GM13977 (cell line): ENCODE results near the gene AKAP17A.
A peak's percentile ranks its signal among the peaks of the same experiment; 100 is the strongest.

Experiments used
- DNase-seq: peaks from one replicate; pipeline ENCODE4 v3.0.0; 2012; ENCODE audit warnings: low spot score
- CTCF ChIP-seq: IDR thresholded peaks from 2 replicates; pipeline ENCODE4 v1.5.1; 2012; ENCODE audit warnings: mild to moderate bottlenecking, control low read depth; ENCODE audit not compliant: insufficient read depth; ENCODE audit errors: extremely low read depth, missing control alignments
- in situ Hi-C: fragments of 300-500 bp; cut with MboI; formaldehyde crosslinking; loops from one replicate; pipeline ENCODE4 v1.12.0; 2022; ENCODE audit warnings: low sequenced_read_pairs, low pct_unique_long_range_greater_than_20kb, mixed read lengths, inconsistent platforms; ENCODE audit not compliant: unreplicated experiment

The AKAP17A gene

GRCh38 chrX:1591102-1591862 is at the start of gene AKAP17A:
TSS of gene AKAP17A (plus strand) at chrX:1591604. CDS start at chrX:1593463, 1,859 bp downstream.
- peak; percentile 32 for TF ChIP-seq CTCF
- DNase-seq: peak; percentile 99
- in situ Hi-C loops: no loop called here

- no peak for DNase-seq
- TF ChIP-seq CTCF: no peak
- in situ Hi-C loops: no loop called here
Observed at GRCh38 chrX:1542994-1543725, 48.2 kb upstream of the AKAP17A start.

DNA sequence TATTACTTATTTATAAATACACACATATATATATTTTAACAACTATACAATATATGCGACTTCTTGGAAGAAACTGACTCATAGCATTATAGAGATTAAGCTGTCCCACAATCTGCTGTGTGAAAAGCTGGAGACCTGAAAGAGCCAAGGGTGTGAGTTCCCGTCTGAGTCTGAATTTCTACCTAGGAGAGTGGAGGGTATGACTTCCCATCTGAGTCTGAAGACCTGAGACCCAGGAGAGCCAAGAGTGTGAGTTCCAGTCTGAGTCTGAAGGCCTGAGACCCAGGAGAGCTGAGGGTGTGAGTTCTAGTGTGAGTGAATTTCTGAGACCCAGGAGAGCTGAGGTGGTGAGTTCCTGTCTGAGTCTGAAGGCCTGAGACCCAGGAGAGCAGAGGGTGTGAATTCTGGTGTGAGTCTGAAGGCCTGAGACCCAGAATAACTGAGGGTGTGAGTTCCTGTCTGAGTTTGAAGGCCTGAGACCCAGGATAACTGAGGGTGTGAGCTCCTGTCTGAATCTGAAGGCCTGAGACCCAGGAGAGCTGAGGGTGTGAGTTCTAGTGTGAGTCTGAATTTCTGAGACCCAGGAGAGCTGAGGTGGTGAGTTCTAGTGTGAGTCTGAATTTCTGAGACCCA is 45.5 kb upstream of the AKAP17A start:
- in situ Hi-C loops: no loop called here
- TF ChIP-seq CTCF: no peak
- no peak for DNase-seq

DNA sequence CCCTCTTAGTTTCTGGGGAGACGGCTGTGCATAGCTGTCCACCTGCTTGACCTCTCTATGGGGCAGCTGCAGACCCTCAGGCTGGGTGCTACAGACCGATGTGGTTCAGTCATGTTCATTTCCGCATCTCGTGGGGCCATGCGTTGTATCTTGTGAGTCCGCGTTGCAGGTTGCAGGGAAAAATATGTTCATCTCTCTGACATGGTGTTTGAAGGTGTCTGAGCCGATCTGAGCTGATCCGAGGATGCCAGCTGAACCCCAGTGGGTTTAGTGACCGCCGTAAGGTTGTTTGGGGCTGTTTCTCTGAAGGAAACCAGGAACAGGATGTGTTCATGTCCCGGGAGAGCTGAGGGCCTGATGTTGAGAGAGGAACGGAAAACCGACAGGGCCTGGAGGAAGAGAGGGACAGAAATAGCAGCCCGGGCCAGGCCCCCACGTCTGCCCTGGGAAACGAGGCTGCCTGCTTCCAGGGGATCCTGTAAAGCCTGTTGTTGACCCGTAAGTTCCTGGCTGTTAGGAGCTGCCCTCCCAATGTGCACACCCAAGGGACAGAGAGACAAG is 44.6 kb upstream of the AKAP17A start:
- in situ Hi-C loops: no loop called here
- no peak for DNase-seq
- no peak for TF ChIP-seq CTCF

DNA sequence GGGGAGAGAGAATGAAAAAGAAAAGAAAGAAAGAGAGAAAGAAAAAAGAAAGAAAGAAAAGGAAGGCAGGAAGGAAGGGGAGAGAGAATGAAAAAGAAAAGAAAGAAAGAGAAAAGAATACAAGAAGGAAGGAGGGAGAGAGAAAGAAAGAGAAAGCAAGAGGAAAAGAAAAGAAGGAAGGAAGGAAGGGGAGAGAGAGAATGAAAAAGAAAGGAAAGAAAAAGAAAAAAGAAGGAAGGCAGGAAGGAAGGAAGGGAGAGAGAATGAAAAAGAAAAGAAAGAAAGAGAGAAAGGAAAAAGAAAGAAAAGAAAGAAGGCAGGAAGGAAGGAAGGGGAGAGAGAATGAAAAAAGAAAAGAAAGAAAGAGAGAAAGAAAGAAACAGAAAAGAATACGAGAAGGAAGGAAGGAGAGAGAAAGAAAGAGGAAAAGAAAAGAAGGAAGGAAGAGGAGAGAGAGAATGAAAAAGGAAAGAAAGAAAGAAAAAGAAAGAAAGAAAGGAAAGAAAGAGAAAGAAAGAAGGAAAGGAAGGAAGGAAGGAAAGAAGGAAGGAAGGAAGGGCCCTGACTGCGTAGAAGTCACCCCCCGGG is 39.4 kb upstream of the AKAP17A start:
- TF ChIP-seq CTCF: no peak
- in situ Hi-C loops: no loop called here
- DNase-seq: no peak
